ENCODE measurements around the gene MICALL2. TPM values are rescaled to one million over a fixed set of nuclear protein-coding genes. Genes with fewer than 3 reads are reported as not detected.

The MICALL2 gene
- total and polyA plus RNA-seq, 2 donors (not counting 1 experiment from before 2014, with no cell fraction given) = 11.7 to 60.1 TPM

- no peak overlapping the region for H3K9ac ChIP-seq (ENCODE audit: insufficient read depth, low read length)
- peaks cover 15% of the 10 kb centered on the region for H3K36me3 ChIP-seq (ENCODE audit: control insufficient read depth, insufficient read depth, low read length)
- no peak overlapping the region for H3K4me2 ChIP-seq (ENCODE audit: extremely low read depth, insufficient read depth, low read length)
- peaks cover 7% of the 10 kb centered on the region for H3K4me1 ChIP-seq (ENCODE audit: control insufficient read depth, extremely low read depth, insufficient read depth, low read length)
- DNase-seq (ENCODE audit: low read depth in 2 of 2) = no peak
- no peaks in the 10 kb centered on the region for H3K79me2 ChIP-seq (ENCODE audit: control insufficient read depth, insufficient read depth, low read length)
- TF ChIP-seq, protein P1, sequence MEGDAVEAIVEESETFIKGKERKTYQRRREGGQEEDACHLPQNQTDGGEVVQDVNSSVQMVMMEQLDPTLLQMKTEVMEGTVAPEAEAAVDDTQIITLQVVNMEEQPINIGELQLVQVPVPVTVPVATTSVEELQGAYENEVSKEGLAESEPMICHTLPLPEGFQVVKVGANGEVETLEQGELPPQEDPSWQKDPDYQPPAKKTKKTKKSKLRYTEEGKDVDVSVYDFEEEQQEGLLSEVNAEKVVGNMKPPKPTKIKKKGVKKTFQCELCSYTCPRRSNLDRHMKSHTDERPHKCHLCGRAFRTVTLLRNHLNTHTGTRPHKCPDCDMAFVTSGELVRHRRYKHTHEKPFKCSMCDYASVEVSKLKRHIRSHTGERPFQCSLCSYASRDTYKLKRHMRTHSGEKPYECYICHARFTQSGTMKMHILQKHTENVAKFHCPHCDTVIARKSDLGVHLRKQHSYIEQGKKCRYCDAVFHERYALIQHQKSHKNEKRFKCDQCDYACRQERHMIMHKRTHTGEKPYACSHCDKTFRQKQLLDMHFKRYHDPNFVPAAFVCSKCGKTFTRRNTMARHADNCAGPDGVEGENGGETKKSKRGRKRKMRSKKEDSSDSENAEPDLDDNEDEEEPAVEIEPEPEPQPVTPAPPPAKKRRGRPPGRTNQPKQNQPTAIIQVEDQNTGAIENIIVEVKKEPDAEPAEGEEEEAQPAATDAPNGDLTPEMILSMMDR (conservative IDR thresholded peaks at IDR 0.05 in 1 of 2, IDR thresholded peaks at IDR 0.05 in 1 of 2; ENCODE audit: low read depth in 1 of 2, low read length in 2 of 2) = no peak
- TF ChIP-seq EZH2 (IDR thresholded peaks at IDR 0.05; ENCODE audit: low read length, missing control alignments) = no peak
- no peak overlapping the region for H2AFZ ChIP-seq (ENCODE audit: low read length)
- H3K27ac ChIP-seq (ENCODE audit: insufficient read depth, low read length) = no peak overlapping the region
- H3K9me3 ChIP-seq (ENCODE audit: control insufficient read depth, insufficient read depth, low read depth, low read length) = no peaks in the 10 kb centered on the region
- no peaks in the 10 kb centered on the region for H4K20me1 ChIP-seq (ENCODE audit: control insufficient read depth, extremely low read depth, insufficient read depth, low read length)
- no peaks in the 10 kb centered on the region for H3K27me3 ChIP-seq (ENCODE audit: control insufficient read depth, insufficient read depth, low read length)
- H3K4me3 ChIP-seq (replicated peaks in 1 of 4; ENCODE audit: control extremely low read depth in 1 of 4, insufficient read depth in 1 of 4, low read depth in 3 of 4, low read length in 4 of 4) = no peak overlapping the region
Observed at GRCh38 chr7:1468203-1468602, 8.9 kb upstream of the MICALL2 start.

DNA sequence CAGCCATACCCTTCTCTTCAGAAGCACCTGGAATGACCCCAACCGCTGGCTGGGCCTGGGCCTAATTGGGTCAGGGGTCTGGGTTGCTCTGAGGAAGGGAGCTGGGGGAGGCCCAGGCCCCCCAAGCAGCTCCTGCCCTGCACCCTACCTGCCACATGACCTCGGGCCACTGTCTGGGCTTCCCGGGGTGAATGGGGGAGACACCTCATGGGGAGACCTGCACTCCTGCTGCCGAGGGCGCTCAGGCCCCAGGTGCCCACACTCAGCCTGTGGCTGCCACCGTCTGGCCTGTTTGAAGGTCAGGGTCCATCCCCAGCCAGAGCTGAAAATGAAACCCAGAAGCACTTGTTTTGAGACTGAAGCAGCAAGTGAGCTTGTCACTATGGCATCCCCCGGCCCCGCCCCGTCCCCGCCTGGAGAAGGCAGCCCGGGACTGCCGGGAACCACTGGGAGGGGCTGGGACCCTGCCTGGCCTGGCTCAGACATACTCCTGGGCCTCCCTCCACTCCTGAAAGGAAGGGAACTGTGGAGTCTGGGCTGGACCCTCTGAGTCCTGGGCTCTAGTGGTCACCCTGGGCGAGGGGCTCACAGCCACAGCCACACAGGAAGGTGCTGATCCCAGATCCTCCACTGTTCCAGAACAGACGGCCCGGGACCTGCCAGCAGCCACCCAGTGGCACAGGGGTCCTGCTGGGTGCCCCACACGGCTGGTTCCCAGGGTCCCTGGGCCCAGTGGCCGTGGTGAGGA lies 7.4 kb upstream of the MICALL2 start:
- H3K9me3 ChIP-seq (ENCODE audit: control insufficient read depth, insufficient read depth, low read depth, low read length) = no peaks in the 10 kb centered on the region
- H3K36me3 ChIP-seq (ENCODE audit: control insufficient read depth, insufficient read depth, low read length) = peaks cover 7% of the 10 kb centered on the region
- H3K27ac ChIP-seq (ENCODE audit: insufficient read depth, low read length) = peak overlapping the region; percentile 54
- DNase-seq (ENCODE audit: low read depth in 2 of 2) = peak; percentile 62 to 67
- H3K4me2 ChIP-seq (ENCODE audit: extremely low read depth, insufficient read depth, low read length) = peak overlapping the region; percentile 13
- no peaks in the 10 kb centered on the region for H4K20me1 ChIP-seq (ENCODE audit: control insufficient read depth, extremely low read depth, insufficient read depth, low read length)
- peaks cover 7% of the 10 kb centered on the region for H3K4me1 ChIP-seq (ENCODE audit: control insufficient read depth, extremely low read depth, insufficient read depth, low read length)
- H3K9ac ChIP-seq (ENCODE audit: insufficient read depth, low read length) = peak overlapping the region; percentile 42
- H3K79me2 ChIP-seq (ENCODE audit: control insufficient read depth, insufficient read depth, low read length) = no peaks in the 10 kb centered on the region
- no peak overlapping the region for H3K4me3 ChIP-seq (replicated peaks in 1 of 4; ENCODE audit: control extremely low read depth in 1 of 4, insufficient read depth in 1 of 4, low read depth in 3 of 4, low read length in 4 of 4)
- TF ChIP-seq, protein P1 (conservative IDR thresholded peaks at IDR 0.05 in 1 of 2, IDR thresholded peaks at IDR 0.05 in 1 of 2; ENCODE audit: low read depth in 1 of 2, low read length in 2 of 2) = no peak
- no peak for TF ChIP-seq EZH2 (IDR thresholded peaks at IDR 0.05; ENCODE audit: low read length, missing control alignments)
- no peaks in the 10 kb centered on the region for H3K27me3 ChIP-seq (ENCODE audit: control insufficient read depth, insufficient read depth, low read length)
- H2AFZ ChIP-seq (ENCODE audit: low read length) = no peak overlapping the region

DNA sequence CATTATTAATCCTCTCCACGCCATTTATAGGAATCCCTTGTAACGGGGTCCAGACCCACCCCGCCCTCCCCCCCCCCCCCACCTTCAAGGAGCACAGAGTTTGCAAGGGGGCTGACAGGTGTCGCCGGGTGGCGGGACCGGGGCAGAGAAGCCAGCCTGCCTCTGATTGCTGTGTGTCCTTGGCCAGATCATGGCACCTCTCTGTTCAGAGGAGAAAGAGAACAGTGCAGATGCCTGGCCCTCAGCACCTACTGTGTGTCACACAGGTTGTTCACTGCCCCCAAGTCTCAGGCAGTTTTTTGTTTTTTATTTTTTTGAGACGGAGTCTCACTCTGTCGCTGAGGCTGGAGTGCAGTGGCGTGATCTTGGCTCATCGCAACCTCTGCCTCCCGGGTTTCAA lies 5.4 kb upstream of the MICALL2 start:
- no peak overlapping the region for H3K27ac ChIP-seq (ENCODE audit: insufficient read depth, low read length)
- DNase-seq (ENCODE audit: low read depth in 2 of 2) = no peak
- H3K9me3 ChIP-seq (ENCODE audit: control insufficient read depth, insufficient read depth, low read depth, low read length) = no peaks in the 10 kb centered on the region
- no peaks in the 10 kb centered on the region for H4K20me1 ChIP-seq (ENCODE audit: control insufficient read depth, extremely low read depth, insufficient read depth, low read length)
- no peak overlapping the region for H3K9ac ChIP-seq (ENCODE audit: insufficient read depth, low read length)
- H3K4me3 ChIP-seq (replicated peaks in 1 of 4; ENCODE audit: control extremely low read depth in 1 of 4, insufficient read depth in 1 of 4, low read depth in 3 of 4, low read length in 4 of 4) = no peak overlapping the region
- no peaks in the 10 kb centered on the region for H3K79me2 ChIP-seq (ENCODE audit: control insufficient read depth, insufficient read depth, low read length)
- H3K4me1 ChIP-seq (ENCODE audit: control insufficient read depth, extremely low read depth, insufficient read depth, low read length) = peaks cover 17% of the 10 kb centered on the region
- no peak overlapping the region for H2AFZ ChIP-seq (ENCODE audit: low read length)
- no peak for TF ChIP-seq EZH2 (IDR thresholded peaks at IDR 0.05; ENCODE audit: low read length, missing control alignments)
- TF ChIP-seq, protein P1 (conservative IDR thresholded peaks at IDR 0.05 in 1 of 2, IDR thresholded peaks at IDR 0.05 in 1 of 2; ENCODE audit: low read depth in 1 of 2, low read length in 2 of 2) = no peak
- H3K36me3 ChIP-seq (ENCODE audit: control insufficient read depth, insufficient read depth, low read length) = peaks cover 2% of the 10 kb centered on the region
- H3K27me3 ChIP-seq (ENCODE audit: control insufficient read depth, insufficient read depth, low read length) = no peaks in the 10 kb centered on the region
- no peak overlapping the region for H3K4me2 ChIP-seq (ENCODE audit: extremely low read depth, insufficient read depth, low read length)

Measured in fibroblast of lung (primary cell).